ENCODE results near the gene FRMD4A.

- TF ChIP-seq, protein P1, sequence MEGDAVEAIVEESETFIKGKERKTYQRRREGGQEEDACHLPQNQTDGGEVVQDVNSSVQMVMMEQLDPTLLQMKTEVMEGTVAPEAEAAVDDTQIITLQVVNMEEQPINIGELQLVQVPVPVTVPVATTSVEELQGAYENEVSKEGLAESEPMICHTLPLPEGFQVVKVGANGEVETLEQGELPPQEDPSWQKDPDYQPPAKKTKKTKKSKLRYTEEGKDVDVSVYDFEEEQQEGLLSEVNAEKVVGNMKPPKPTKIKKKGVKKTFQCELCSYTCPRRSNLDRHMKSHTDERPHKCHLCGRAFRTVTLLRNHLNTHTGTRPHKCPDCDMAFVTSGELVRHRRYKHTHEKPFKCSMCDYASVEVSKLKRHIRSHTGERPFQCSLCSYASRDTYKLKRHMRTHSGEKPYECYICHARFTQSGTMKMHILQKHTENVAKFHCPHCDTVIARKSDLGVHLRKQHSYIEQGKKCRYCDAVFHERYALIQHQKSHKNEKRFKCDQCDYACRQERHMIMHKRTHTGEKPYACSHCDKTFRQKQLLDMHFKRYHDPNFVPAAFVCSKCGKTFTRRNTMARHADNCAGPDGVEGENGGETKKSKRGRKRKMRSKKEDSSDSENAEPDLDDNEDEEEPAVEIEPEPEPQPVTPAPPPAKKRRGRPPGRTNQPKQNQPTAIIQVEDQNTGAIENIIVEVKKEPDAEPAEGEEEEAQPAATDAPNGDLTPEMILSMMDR (IDR thresholded peaks at IDR 0.05; ENCODE audit: low read depth, low read length) = no peak
- no peak for TF ChIP-seq POLR2A (IDR thresholded peaks at IDR 0.05; ENCODE audit: extremely low read depth, insufficient read length)
Measured at GRCh38 chr10:13734151-13734550, 596.6 kb downstream of the FRMD4A start.

Data from NB4 (cell line).